ENCODE data around the gene STRADA.

DNA sequence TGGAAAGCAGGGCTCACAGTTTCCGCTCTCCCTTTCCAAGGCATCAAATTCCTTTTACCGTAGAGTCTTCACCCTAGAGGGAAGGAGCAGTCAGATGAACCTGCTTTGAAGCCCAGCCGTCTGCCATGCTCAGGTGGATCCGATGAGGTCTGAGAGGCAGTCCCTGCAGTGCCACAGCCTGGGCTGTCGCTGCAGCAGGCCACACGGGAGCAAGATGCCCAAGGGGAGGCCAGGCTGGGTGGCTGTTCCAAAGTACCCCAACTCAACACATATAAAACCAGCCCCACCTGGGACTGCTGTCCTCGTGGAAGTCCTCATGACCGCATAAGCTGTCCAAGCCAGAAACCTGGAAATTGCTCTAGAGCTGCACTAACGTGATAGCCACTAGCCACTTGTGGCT is 36.8 kb downstream of the STRADA start:
- TF ChIP-seq GATA3 (IDR thresholded peaks at IDR 0.05; ENCODE audit: low read depth, low read length) (no peak), GATA2 (IDR thresholded peaks at IDR 0.05; ENCODE audit: low read depth, low read length) (no peak)

Measured in SH-SY5Y (cell line).